ENCODE data around the gene ETNK2.
"Not testable (repeated sequence)": the region's sequence is repeated elsewhere in the genome, so short reads cannot be mapped to it uniquely, and the experiment has no call there.

The ETNK2 gene

GRCh38 chr1:204126386-204126785 lies 25.5 kb downstream of the ETNK2 start:
- DNase-seq (ENCODE audit: low spot score), result no peak

GRCh38 chr1:204125759-204126351 lies 26.0 kb downstream of the ETNK2 start:
- DNase-seq (ENCODE audit: low spot score), result no peak

- DNase-seq (ENCODE audit: low spot score), result no peak
Measured at GRCh38 chr1:204124639-204125038, 27.2 kb downstream of the ETNK2 start.

- DNase-seq (ENCODE audit: low spot score), result no peak
Measured at GRCh38 chr1:204123376-204123775, 28.5 kb downstream of the ETNK2 start.

- no peak for DNase-seq (ENCODE audit: low spot score)
Measured at GRCh38 chr1:204121840-204122555, 29.8 kb downstream of the ETNK2 start.

- no peak for DNase-seq (ENCODE audit: low spot score)
Measured at GRCh38 chr1:204116539-204116938, 35.3 kb downstream of the ETNK2 start.

GRCh38 chr1:204115116-204115515 lies 36.7 kb downstream of the ETNK2 start:
- DNase-seq (ENCODE audit: low spot score), result no peak

- no peak for DNase-seq (ENCODE audit: low spot score)
Measured at GRCh38 chr1:204114606-204115005, 37.2 kb downstream of the ETNK2 start.

GRCh38 chr1:204113896-204114295 lies 37.9 kb downstream of the ETNK2 start:
- no peak for DNase-seq (ENCODE audit: low spot score)

GRCh38 chr1:204112876-204113730 lies 38.7 kb downstream of the ETNK2 start:
- DNase-seq (ENCODE audit: low spot score), result no peak

- no peak for DNase-seq (ENCODE audit: low spot score)
Measured at GRCh38 chr1:204110894-204111633, 40.8 kb downstream of the ETNK2 start.

- DNase-seq (ENCODE audit: low spot score), result no peak
Measured at GRCh38 chr1:204108312-204109141, 43.3 kb downstream of the ETNK2 start.

- no peak for DNase-seq (ENCODE audit: low spot score)
Measured at GRCh38 chr1:204107892-204108291, 44.0 kb downstream of the ETNK2 start.

GRCh38 chr1:204106825-204107224 lies 45.0 kb downstream of the ETNK2 start:
- DNase-seq (ENCODE audit: low spot score), result no peak

GRCh38 chr1:204105131-204105515 lies 46.7 kb downstream of the ETNK2 start:
- DNase-seq (ENCODE audit: low spot score), result no peak

- no peak for DNase-seq (ENCODE audit: low spot score)
Measured at GRCh38 chr1:204104331-204105130, 47.3 kb downstream of the ETNK2 start.

GRCh38 chr1:204103431-204103741 lies 48.5 kb downstream of the ETNK2 start:
- no peak for DNase-seq (ENCODE audit: low spot score)

GRCh38 chr1:204102739-204103430 lies 49.0 kb downstream of the ETNK2 start:
- DNase-seq (ENCODE audit: low spot score), result no peak

- no peak for DNase-seq (ENCODE audit: low spot score)
Measured at GRCh38 chr1:204102029-204102611, 49.7 kb downstream of the ETNK2 start.

- DNase-seq (ENCODE audit: low spot score), result not testable (repeated sequence)
Measured at GRCh38 chr1:204099754-204100153, 52.1 kb downstream of the ETNK2 start.
